CD1c-positive myeloid dendritic cell (primary cell): Measurements from ENCODE around the gene STK36.
A peak's percentile ranks its signal among the peaks of the same experiment; 100 is the strongest.

Source experiments
- DNase-seq: peaks from one replicate; pipeline ENCODE4 v3.0.0-alpha.2; 2016; ENCODE audit errors: extremely low spot score

Gene STK36

DNA sequence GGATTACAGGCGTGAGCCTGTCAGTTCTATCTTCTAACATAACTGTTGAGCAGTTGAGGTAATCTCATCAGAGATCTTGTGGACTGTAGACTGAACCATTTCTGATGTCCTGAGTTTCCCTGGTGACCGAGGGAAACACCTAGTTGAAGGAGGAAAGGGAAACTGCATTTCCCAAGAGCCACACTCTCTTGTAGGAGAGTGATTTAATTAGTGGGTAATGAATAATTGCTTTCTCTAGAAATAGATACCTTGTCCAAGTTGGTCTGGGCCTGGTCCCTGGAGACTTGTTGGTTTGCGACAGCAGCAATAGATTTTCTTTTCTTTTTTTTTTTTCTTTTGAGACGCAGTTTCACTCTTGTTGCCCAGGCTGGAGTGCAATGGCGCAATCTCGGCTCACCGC, 46.2 kb downstream of the STK36 start:
- DNase-seq: no peak

DNA sequence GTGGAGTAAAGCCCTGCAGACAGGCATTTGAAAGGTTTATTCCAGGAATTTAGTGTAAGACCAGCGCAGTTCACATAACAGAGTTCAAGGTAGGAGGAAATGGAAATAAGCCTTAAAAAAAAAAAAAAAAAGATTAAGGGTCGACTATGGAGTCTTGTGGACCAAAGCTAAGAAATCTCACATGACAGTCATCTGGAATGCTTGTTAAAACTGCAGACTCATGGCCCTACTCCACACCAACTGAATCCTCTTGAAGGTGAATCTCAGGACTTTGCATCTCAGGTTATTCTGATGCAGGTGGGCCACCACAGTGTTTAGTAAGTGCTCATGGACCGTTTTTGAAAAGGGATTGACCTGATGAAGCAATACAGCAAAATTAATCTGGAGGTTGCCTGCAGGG, 47.6 kb downstream of the STK36 start:
- DNase-seq: no peak

DNA sequence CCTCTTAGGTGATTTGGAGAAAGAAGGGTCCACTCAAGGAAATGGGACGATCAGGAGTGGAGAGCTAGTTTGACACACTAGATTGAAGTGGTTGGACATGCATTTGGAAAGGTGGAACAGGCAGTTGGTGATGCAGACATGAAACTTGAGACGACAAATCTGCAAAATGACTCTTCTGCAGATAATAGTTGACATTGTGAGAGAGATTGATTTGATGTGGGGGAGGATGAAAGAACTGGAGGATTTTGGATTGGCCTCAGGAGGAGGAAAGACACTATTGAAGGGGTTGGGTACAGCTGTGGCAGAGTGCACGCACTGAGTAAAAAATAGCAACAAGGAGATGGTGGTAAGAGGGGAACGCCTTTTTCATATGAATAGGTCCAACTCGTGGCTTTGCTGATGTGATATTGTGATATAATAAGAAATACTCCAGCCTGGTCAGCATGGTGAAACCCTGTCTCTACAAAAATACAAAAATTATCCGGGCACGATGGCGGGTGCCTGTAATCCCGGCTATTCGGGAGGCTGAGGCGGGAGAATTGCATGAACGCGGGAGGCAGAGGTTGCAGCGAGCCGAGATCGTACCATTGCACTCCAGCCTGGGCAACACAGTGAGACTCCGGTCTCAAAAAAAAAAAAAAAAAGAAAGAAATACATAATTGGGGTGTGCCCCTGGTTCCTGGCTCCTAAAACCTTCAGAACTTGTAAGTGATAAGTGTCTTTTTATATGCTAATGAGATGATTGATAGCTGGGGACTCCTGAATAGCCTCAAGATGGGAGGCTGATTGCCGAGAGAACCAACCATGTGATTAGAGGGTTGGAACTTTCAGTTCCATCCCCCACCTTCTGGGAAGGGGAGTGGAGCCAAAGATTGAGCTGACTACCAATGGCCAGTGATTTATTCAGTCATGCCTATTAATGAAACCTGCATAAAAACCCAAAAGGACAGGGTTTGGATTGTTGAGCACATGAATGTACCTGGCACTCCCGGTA, 48.5 kb downstream of the STK36 start:
- no peak for DNase-seq

DNA sequence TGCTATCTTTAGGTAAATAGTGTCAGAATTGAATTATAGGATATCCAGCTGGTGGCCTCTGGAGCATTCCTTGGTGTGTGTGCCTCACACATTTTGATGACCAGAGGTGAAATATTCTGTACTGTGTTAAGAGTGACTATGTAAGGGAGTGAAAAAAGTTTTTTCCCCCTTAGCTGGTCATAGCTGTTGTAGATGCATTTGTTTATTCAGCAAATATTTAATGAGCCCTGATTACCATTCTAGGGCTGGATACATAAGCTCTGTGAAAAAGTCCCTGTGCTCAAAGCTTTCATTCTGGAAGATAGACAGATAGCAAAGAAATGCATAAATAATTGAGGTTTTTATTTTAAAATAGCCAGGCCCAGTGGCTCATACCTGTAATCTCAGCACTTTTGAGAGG, 49.6 kb downstream of the STK36 start:
- DNase-seq: no peak

DNA sequence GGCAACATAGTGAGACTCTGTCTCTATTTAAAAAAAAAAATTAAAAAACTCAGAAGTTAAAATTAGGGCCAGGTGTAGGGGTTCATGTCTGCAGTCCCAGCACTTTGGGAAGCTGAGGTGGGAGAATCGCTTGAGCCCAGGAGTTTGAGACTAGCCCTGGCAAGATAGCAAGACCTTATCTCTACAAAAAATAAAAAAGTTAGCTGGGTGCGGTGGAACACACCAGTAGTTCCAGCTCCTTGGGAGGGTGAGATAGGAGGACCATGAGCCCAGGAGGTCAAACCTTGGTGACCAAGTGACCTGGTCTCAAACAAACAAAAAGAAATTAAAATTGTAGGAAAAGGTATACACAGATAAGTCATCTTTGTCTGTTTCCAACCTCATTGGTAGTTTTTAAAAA, 50.0 kb downstream of the STK36 start:
- no peak for DNase-seq

DNA sequence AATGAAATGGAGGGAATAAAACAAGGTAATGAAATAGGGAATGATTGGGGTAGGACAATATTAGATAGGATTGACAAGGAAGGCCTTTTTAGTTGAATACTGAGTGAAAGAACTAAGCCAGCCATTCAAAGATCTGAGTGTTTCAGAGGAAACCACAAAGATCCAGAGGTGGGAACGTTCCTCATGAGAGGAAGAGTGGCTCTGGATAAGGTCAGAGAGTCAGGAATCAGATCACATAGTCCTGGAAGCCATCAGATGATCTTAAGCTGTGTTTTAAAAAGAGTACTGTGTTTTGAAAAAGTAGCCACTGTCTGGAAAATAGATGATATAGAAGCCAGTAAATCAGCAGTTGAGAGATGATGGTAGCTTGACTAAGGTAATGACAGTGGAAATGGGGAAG, 50.5 kb downstream of the STK36 start:
- DNase-seq: no peak

DNA sequence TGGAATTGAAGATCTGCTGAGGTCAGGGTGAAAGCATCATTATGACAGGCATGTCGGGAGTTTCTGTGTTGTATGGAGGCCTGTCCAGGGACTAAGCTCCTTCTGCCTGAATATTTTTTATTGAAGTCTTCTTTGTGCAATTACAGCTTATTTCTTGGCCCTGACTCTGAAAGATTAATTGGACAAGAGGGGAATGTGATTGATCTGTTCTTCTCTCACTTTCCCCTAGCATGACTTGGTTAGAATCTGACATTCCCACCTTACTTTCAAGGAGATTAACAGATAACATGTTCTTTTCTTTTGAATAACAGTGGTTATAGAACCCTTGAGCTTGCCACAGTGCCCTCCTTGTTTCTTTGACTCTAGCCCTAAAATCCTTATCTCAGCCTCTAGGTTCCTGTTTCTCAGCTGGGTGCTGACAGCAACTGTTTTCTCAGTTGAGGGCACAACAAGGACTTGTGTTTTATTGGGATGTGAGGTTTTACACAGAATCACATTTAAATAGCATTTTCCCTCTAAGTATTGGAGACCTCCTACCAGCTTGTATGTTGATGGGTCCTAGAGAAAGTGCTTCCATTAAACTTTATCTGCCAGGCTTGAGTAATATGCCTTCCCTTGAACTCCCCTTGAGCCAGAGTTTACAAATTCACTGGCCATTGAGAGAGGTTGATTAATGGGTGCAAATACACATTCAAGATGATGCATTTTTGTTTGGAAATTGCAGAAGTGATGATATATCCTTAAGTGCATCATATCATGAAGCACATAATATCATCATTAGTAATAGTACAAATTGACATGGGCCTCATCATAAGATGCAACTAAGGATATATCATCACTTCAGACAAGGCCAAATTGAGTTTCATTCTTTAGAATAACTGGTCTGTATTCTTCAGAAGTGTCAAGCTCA, 51.2 kb downstream of the STK36 start:
- no peak for DNase-seq

DNA sequence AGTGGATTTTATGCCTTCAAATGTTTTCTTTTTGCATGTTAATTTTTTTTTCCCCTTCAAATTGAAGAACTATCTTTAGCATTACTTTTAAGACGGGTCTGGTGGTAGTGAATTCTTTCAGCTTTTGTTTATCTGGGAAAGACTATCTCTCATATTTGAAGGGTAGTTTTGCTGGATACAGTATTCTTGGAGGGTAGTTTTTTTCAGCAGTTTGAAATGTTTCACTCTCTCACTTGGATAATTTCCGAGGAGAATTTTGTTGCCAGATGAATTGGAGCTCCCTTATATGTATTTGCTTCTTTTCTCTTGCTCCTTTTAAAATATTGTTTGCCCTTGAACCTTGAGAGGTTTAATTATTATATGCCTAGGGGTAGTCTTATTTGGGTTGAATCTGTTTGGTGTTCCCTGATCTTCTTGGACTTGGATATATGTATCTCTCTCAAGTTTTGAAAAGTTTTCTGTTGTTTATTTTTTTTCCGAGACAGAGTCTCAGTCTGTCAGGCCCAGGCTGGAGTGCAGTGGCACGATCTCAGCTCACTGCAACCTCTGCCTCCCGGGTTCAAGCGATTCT, 54.2 kb downstream of the STK36 start:
- no peak for DNase-seq

DNA sequence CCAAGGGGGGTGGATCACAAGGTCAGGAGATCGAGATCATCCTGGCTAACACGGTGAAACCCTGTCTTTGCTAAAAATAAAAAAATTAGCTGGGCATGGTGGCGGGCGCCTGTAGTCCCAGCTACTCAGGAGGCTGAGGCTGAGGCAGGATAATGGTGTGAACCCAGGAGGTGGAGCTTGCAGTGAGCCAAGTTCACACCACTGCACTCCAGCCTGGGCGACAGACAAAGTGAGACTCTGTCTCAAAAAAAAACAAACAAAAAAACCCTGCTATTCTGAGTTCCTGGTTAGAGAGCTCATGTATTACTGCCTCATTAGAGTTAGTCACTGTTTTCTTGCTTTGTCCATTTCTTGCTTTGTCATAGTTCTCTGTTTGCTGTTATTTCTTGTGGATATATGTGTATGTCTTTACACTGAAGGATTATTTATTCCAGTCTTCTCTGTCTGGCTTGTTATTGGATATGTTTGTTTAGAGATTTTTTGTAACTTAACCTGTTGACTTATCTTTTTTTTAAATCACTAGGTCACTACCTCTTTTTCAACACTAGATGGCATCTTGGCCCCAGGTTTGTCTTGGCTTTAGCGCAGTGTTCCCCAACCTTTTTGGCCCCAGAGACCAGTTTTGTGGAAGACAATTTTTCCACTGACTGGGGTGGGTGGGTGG, 55.7 kb downstream of the STK36 start:
- DNase-seq: peak; percentile 73

DNA sequence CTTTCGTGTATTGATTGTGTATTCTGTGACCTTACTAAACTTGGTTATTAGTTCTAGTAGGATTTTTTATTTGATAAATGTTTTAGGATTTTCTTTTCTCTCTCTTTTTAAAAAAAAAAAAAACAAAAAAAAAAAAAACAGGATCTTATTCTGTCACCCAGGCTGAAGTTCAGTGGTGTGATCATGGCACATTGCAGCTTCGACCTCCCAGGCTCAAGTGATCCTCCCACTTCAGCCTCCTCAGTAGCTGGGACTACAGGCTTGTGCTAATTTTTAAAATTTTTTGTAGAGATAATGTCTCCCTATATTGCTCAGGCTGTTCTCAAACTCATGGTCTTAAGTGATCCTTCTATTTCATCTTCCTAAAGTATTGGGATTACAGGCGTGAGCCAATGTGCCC, 57.8 kb downstream of the STK36 start:
- no peak for DNase-seq

DNA sequence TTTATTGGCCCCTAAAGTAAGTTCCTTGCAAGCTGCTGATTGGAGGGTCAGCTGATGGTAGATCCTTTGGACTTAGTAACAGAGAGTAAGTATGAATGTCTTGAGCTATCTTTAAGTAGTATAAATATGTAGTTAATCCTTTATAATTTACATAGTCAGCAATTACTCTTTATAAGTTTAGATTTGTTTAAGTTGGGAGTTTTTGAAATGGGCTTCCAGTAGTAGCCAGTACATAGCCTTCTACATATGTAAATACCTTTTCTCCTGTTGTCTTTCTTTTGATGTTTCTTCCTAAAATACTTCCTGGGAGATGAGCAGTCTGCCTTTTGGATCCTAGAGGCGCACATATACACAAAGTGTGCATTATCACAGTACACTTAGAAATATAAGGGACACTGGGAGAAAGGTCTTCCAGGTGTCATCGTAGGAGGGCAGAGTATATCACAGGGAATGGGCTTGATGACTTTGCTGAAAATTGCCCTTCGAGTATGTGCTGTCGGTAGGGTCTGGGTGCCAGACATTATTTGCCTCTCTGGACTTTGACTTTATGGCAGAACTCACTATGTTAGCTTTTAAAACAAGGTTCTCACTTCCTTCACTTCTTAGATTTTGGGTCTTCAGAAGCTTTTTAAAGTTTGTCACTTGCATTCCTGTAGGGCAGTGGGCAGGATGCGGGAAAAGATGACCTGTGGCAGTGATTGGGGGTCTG, 60.3 kb downstream of the STK36 start:
- no peak for DNase-seq

DNA sequence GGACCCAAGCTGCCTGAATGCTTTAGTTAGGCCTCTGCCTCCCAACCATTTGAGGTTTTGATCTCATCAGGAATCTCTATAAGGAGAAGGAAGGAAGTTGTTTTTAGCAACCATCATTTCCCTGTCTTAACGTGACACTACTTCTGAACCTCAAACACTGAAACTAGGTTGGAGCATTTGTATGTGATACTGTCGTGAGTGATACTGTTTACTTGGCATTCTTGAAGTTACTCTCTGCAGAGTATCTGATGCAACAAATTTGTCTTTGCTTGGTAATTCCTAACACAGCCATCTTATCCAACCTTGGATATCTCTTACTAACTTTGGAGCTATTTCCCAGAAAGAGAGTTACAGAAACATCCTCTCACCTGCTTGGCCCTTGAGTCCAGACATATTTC, 60.9 kb downstream of the STK36 start:
- DNase-seq: peak; percentile 65

DNA sequence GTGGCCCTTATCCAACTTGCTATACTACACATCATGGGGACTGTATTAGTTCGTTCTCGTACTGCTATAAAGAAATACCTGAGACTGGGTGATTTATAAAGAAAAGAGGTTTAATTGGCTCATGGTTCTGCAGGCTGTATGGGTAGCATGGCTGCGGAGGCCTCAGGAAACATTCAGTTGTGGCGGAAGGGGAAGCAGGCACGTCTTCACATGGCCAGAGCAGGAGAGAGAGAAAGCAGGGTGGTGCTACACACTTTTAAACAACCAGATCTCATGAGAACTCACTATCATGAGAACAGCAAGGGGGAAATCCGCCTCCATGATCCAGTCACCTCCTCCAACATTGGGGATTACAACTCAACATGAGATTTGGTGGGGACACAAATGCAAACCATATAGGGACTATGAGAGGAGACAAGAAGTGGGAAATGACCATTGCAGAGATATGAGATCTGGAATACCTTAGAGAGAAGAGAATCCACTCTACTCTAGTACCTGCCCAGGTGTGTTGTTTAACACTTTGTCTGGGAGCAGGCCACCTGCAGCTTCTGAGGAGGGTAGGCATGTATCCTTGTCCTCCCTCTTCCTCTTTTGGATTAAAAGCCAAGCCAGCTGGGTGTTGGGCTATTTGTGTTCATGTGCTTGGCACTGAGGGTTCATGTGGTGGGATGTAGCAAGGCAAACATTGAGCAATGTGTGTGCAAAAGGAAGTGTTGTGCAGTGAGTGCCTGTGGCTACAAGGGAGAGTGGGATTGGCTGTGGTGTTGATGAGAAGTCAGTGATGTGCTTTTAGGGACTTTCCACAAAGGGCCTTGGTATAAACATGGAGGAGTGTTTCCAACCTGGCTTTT, 61.5 kb downstream of the STK36 start:
- peak; percentile 93 for DNase-seq

DNA sequence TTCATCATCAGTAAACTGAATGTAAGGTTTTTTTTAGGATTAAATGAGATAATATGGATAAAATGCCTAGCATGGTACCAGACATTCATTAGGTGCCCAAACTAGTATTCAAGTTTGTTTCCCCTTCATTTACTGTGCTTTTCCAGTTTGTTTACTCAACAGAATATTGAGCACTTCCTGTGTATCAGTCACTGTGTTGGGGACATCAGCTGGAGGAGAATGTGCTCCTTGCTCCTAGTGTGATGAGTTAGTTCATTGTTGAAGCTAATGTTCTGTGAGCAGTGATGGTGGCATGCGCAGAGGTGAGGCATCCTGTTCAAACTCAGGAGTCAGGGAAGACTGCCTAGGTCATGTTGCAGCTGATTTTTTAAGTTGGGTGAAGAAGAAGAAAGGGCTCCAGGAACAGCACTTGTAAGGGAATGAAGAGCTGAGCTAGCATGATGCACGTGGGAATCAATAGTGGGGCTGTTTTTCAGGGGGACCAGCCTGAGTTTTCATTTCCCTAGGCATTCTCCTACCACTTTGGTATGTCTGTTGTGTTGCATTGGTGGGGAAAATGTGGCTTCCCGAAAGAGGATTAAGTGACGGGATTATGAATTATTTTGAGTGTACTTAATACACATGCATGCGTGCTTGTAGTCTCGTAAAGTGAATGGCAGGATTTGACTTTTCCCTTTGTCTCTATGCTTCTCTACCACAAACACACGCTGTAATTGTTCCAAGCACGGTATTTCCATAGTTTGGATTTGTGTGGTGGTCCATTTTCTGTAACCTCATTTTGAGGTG, 62.5 kb downstream of the STK36 start:
- DNase-seq: no peak

DNA sequence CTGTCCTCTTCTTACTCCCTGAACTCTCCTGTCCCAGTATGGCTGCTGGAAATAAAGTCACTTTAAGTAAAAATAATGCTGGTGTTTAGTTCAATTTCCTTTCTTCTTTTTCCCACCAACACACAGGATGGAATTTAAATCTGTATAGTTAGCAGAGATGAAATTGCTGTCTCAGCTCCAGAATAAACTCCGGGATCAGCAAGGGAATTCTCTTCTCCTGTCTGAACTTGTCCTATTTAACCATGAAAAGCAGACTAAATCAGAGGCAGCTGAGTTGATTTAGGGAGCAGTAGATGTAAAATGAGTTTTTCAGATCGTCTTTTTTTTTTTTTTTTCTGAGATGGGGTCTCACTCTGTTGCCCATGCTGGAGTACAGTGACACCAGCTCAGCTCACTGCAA, 64.6 kb downstream of the STK36 start:
- no peak for DNase-seq

DNA sequence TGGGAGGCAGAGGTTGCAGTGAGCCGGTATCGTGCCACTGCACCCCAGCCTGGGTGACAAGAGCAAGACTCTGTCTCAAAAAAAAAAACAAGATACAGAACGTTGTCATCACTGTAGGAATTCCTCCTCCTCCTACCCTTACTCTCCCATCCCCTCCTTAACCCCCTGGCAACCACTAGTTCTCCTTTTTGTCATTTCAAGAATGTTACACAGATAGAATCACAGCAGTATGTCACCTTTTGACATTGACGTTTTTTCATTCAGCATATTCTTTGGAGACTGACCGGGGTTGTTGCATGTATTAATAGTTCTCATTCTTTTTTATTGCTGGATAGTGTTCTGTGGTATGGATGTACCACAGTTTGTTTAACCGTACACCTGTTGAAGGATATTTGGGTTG, 71.2 kb downstream of the STK36 start:
- peak; percentile 77 for DNase-seq

DNA sequence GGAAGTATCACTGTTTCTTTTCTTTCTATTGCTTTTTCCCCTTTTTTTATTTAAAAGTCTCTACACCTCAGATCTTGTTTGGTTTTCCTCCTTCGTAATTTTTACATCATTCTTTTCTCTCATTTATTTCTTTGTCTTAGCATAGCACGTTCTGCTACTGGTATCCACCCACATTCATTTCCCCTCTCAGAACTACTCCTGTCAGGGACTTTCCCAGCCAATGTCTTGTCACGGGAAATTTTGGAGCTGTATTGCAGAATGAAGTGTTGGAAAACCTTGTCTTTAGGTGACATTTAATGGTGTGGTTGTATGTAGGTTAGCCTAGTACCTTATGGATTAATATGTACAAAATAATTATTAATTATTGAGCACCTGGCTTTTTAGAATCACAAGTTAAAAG, 72.7 kb downstream of the STK36 start:
- peak; percentile 87 for DNase-seq

DNA sequence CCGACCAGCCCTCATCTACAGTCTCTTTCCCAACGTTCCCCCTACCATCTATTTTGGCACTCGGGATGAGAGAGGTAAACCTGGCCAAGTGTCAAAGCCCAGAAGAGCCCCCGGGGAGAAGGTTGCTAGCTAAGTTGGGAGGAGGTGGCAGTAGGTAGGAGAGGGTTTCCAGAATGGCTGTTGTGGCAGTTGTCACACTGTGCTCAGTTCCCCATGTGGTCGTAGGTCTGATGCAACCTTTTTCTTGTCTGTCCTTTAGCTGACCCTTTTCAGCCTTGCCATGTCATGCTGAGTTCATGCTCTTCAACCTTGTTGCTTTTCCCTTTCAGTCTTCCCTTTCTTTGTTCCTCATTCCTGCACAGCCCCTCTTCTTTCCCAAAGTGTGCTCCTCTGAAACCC, 73.3 kb downstream of the STK36 start:
- peak; percentile 92 for DNase-seq
